ENCODE measurements around the gene FGFR3.
A peak's percentile ranks its signal among the peaks of the same experiment; 100 is the strongest.

The FGFR3 gene

DNA sequence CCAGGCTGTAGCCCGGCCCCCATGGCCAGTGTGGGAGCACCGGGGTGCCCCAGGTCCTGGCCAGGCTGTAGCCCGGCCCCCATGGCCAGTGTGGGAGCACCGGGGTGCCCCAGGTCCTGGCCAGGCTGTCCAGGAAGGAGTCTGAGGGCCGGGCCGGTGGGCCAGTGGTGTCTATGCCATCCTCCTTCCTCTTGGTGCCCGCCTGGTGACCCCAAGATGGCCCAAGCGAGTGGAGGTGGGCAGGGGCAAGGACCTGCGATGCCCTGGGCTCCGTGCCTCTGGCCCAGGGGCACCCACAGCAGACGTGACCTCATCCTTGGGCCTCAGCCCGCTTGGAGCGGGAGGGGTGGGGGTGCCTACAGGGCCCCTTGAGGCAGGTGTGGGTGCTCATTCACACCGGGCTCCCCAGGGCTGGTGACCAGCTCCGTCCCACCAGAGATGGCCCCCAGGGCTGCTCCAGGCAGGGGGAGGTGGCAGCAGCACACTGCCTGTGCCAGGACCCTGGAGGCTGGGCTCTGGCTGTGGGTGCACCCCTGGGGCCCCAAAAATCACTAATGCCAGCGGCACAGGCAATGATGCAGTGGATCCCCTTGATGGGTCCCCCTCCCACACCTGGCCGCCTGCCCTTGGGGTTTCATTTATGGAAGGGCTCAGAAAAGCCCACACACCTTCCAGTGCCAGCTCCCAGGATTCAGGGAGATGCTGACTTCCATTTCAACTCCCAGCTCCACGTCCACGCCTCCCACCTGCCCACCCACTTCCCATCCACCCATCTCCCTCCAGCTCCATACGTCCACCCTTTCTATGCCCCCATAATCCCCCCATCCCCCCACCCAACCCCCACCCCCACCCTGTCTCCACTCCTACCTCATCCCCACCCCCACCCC, 36.0 kb upstream of the FGFR3 start:
- no peak for DNase-seq (ENCODE audit: low spot score)

DNA sequence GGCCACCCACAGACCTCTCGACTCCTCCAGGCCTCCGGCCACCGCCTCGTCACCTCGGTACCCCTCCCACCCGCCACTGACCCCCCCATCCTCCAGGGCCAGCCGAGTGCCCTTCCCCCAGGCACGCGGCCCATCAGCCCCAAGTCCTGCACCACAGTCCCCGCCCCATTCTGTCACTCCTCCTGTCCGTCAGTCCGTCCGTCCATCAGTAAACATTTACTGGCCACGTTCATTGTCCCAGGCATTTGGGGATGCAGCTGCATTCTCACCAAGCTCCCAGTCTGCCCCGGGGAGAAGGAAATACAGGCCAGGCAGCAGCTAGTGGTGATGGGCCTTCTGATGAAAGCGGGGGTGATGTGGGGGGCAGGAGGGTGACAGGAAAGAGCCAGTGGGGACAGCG, 35.3 kb upstream of the FGFR3 start:
- no peak for DNase-seq (ENCODE audit: low spot score)

DNA sequence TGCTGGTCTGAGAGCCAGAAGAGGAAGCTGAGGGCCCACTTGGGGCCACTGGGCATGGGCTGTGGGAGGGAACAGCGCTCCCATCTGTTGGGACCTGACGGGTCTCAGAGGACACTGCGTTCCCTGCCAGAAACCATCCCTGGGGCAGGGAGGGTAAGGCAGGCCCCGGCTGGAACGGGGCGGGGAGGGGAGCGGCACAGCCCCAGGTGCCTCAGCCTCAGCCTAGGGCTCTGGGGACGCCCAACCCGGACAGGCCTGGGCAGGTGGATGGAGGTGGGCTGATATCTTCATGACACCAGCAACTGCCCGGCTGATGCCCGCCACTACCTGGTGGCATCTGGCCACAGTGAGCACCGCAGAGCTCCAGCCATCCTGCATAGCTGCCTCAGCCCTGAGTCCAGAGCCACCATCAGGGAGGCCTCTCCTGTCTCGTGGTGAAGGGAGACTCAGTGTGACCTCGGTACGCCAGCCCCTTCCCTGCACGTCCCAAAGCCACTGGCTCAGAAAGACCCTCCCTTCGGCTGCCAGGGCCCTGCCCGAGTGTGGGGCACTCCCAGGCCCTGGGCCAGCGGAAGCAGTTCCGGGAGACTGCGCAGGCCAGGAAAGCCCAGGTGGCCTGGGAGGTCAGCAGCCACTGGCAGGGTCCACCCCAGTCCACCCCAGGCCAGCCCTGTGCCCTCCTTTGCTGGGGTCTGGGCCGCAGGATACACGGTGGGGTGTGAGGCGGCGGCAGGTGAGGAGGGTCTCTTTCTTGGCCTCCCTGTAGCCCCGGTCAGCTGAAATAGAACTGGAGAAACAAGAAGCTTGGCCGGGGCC, 34.6 kb upstream of the FGFR3 start:
- no peak for DNase-seq (ENCODE audit: low spot score)

DNA sequence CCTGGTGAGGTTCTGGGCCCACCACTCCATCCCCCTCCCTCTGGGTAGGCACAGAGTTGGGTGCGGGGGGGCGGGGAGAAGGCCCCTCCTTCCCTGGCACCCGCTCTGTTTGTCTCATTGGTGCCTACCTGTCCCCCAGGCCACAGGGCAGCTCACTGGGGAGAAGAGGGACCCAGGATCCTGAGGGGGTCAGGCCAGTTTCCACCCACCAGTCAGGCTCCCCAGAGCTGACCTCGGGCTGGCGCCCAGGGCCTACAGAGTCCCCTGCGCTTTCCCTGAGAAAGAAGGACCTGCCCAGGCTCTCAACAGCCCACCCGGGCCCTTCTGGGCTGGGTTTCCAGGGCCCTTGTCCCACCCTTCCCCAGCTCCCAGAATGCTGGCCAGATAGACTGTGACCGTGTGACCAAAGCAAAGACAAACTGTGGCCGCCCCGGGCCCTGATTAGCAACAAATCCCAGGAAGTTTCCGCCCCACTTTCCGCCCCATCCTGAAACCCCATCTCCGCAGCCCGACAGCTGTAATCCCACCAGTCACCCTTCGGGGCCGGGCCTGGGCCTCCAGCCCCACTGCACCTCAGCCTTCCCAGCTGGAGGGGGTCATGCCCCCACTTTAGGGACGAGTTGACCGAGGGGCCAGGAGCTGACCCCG, 33.8 kb upstream of the FGFR3 start:
- DNase-seq (ENCODE audit: low spot score), result no peak

DNA sequence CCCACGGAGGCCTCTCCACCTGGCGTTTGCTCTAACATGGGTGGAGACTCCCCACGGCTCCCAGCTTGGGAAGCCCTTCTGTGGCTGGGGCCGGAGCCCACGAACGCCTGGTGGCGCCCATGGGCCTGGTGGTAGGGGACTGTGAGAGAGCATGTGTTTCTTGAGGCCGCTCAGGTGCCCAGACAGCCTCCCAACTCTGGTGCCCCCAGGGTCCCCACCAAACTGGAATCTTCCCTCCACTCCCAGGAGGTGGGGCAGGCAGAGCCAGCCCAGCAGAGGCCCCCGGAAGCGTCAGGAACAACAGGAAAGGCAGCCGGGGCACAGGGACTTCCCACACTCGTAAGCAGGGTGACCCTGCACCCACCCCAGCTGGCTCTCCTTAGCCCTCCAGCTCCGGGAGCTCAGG, 33.3 kb upstream of the FGFR3 start:
- no peak for DNase-seq (ENCODE audit: low spot score)

DNA sequence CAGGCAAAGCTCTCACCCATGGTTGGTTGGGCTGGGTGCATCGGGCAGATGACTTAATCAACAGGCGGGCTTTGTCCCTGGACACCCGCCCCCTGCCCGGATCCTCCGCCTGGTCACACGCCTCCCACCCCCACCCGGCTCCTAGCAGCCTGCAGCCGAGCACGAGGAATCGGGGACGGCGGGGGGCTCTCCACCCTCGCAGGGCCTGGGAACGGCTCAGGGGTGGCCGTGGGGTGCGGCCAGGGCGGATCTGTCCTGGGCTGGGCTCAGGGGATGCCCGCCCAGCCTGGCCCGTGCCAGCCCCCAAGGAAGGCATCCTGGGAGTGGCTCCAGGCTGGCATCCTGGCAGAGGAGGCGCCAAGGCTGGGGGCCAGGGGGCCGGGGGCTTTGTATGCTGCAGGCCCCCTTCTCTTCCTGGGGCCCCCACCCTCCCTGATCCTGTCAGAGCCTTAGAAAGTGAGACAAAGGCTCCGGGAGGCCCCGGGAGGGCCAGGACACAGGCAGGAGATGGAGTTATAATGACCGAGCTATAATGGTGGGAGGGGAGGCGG, 32.5 kb upstream of the FGFR3 start:
- DNase-seq (ENCODE audit: low spot score), result no peak

DNA sequence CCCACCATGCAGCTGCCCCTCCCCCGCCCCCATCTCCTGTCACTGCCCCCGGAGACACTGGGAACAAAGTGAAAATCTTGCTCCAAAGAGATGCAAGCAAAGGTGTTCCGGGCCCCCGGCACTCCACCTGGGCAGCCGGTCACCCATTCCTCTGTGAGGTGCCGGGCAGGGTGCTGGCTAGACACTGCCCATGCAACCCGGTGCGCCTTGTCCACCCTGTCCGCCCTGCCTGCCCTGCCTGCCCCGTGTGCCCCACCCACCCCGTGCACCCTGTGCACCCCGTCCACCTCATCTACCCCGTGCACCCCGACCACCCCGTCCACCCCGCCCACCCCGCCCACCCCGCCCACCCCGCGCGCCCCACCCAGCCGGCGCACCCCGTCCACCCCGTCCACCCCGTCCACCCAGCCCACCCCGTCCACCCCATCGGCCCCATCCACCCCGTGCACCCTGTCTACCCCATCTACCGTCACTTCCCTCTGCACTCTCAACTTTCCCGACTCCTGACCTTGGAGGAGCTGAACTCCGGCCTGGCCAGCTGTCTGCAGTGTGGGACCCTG, 31.9 kb upstream of the FGFR3 start:
- no peak for DNase-seq (ENCODE audit: low spot score)

DNA sequence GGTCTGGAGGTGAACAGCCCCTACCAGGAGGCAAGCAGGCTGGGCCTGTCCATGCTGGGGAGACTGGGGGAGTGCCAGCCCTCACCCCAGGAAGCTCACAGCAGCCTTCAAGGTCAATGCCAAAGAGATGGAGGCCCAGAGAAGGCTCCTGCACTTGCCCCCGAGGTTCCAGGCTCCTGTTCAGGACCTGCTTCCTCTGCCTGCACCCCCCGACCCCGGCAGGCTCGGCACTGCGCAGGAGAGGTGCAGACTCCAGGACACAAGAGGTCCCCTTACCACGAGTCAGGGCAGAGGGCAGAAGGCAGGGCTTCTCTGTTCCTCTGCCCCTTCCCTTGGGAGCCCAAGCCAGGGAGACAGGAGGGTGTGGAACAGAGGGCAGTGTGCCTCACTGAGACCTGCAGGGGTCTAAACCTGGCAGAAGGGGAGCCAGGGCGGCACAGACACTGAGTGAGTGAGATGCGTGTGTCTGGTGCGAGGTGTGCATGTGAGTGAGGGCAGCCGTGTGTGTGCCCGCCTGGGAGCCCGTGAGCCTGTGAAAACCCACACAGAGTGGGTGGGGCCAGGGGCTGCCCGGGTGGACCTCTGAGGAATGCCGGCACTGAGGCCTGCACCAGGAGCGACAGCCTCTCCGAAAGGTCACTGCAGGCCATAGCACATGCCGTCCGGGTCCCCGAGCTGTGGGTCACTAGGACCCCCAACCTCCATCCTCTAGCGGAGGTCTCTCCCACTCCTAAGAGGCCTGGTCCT, 30.7 kb upstream of the FGFR3 start:
- no peak for DNase-seq (ENCODE audit: low spot score)

DNA sequence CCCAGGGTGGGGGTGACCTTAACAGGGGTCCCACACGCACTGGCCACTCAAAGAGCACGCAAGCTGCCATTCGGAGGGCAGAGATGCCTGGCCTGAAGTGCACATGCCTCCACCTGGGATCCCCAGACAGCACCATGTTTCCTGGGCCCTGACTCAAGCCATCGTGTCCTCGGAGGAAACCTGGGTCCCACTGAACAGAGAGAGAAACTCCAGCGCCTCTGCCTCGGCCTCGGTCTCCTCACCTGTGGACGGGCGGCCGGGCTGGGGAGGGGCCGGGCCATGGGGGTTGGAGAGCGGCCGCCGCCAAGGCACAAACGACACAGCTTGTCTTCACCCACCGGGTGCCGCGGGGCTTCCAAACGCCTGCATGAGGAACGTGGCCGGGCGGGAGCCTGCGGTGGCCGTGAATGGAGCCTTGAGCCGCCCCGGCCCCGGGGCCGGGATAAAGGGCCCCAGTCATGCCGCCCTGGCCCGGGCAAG, 30.0 kb upstream of the FGFR3 start:
- DNase-seq (ENCODE audit: low spot score), result no peak

DNA sequence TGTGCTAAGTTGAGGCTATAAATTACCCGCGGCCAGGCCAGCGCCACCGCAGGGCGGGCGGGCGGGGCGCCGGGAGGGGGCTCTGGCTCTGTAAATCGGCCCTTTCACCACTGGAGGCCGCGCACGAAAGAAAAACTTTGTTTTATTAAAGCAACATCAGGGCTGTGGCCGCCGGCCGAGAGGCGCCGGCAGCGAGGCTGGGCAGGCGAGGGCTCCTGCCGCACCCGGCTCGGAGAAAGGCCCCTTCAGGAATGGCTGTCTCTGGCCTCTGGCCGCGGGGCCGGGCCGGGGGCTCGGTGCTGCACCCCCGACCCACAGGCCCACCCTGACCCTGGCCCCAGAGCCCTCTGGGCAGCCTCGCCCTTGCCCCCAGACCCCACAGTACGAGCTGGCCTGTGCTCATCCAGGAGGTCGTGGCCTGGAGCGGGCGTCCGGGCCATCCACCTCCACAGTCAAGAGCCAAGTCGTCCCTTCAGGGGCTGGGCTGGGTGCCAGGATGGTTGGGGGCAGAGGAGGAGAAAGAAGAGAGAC, 29.5 kb upstream of the FGFR3 start:
- peak; percentile 91 for DNase-seq (ENCODE audit: low spot score)

DNA sequence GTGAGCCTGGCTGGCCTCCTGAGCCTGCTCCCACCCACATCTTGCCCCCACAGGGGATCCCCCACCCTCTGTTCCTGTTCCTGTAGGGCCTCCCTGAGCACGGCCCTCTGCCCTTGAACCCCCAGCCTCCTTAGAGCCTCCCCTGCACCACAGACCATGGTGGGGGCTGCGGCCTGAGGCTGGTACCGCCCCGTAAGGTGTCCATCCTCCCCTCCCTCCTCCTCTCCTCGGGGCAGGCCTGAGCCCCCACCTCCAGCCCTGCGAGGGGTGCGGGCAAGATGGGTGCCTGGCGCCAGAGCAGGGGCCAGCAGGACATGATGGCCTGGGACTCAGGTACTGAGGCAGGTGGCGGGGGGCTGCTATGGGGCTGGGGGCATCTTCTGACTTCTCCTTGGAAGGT, 28.4 kb upstream of the FGFR3 start:
- no peak for DNase-seq (ENCODE audit: low spot score)

DNA sequence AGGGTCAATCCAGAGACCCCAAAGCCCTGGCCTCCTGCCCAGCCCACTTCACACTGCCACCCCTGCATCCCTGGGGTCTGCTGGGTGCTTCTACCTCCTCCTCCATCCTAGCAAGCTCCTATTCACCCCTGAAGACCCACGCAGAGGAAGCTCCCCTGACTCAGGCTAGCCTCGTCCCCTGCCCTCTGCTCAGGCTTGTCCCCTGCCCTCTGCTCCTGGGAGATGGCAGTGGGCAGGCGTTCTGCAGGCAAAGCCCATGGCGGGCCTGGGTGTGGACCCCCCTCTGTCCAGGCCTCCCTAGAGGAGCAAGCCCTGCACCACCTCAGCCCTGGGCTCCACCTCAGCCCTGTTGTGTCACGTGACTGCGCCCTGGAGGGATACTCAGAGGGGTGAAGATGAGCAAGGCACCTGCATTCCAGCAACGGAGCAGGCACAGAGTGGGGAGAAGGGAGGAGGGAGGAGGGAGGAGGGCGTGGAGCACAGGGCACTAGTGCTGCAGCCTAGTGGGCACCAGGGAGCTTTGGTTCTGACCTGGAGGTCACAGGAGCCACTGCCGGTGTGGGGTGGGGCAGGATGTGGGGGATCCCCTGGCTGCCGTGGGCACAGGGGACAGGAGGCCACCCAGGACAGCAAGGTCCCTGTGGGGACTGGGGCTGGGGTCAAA, 27.6 kb upstream of the FGFR3 start:
- DNase-seq (ENCODE audit: low spot score), result no peak

DNA sequence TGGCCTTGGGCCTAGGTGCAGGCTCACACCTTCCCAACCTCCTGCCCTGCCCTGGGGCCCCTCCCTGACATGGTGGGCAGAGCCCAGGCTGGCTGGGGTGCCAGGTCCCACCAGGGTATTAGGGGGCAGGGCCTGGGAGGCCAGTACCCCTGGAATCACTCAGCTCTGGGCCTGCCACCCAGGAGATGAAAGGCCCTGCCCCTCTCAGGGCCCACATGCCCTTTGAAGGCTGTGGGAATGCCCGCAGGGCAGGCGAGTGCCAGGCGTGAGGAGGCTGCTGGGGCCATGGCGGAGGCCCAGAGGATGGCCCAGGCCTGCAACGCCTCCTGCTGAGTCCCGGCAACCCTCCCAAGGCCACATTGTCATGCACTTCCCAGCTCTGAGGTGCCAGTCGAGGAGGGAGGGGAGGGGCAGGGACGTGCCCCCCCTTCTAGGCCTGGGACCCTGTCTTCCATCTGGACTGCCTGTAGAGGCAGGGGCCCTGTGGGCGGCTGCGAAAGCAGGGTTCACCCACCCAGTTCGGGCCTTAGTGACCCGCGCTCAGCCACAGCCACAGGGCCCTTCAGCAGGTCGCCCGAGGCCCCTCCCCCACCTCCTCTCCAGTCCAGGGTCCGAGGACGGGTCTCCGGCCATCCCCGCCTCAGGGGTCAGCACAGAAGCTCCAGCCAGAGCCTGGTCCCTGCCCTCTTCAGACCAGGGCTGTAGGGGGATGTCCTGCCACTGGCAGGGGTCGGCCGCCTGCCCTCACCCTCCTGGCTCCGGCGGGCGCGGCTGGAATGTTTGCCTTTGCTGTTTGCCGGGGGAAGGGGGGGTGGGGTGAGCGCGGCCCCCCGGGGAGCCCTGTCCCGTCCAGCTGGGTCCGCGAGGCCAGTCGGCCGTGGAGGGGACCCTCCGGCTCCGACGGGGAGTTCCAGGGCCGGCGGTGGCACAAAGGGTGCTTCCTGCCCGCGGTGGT, 26.7 kb upstream of the FGFR3 start:
- DNase-seq (ENCODE audit: low spot score), result no peak

DNA sequence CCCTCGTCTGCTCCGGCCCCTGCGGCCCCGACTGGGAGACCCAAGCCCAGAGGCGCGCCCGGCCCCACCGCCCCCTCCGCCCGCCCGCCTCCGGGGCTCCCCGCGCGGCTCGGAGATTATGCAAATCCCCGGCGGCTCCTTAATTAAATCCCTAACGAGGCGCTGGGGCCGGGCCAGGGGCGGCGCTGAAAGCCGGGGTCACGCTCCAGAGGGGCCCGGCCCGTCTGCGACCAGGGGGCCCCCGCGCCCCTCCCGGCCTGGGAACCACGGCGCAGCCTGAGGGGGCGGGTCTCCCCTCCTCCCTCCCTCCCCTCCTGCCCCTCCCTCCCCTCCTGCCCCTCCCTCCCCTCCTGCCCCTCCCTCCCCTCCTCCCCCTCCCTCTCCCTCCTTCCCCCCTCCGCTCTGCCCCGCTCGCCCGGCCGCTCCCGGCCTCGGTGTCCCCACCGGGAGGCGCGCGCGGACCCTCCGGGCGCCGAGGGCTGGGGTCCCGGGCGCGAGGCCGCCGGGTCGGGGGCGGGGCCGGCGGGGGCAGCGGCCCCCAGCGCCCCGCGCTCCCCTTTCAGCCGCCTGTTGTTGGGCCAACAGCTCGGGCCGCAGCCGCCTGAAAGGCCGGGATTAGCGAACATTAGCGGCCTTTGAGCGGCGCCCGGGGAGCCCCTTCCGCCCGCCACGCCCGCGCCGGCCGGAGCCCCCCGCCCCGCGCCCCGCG, 25.9 kb upstream of the FGFR3 start:
- peak; percentile 58 for DNase-seq (ENCODE audit: low spot score)

DNA sequence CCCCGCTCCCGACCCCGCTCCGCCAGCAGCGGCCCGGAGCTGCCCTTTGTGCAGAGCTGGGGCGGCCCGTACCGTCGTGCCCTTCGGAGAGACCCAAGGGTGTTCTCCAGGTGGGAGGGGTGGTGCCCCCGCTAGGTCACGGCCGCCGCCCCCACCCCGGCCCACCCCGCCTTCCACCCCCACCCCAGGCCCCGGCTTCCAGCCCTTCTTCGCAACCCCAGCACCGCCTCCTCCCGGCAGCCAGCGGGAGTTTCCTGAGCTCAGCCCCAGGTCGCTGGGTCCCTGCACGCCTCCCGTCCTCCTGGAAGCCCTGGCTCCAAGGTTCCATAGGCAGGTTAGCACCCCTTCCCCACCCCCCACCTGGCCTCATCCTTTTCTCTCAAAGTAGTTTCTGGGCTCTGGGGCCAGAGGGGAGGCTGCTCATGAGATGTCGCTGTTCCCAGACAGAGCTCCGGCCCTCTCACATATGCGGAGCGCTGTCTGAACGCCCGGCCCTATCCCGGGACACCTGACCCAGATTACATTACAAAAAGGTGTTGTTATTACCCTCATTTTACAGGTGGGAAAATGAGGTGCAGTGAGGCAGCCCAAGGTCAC, 25.2 kb upstream of the FGFR3 start:
- DNase-seq (ENCODE audit: low spot score), result peak; percentile 88

DNA sequence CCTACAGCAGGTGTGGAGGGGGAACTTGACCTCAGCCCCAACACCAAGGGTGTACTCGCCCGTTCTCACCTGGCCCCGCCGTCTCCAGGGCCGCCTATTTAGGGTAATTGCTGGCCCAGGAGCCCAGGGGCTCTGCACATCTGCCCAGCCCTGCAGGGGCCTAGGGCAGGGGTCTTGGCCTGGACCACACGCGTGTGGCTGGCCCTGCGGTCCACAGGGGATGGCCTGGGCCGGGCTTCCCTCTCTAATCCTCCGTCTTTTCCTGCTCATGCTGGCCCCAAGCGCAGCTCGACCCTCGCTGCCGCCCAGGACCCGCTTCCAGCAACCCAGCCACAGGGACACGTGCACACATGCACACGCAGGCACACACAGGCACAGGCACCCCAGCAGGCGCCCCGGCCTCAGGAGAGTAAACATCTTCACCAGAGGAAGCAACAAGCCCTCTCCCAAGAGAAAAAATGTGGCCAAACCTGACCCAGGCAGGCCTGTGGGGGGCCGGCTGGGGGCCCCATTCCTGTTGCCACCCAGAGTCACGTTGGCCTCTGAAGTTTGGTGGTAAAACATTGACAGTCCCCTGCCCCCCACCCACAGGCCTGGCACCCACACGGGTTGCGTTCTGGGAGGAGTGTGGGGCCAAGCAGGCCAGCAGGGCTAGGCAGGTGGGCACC, 24.6 kb upstream of the FGFR3 start:
- no peak for DNase-seq (ENCODE audit: low spot score)

DNA sequence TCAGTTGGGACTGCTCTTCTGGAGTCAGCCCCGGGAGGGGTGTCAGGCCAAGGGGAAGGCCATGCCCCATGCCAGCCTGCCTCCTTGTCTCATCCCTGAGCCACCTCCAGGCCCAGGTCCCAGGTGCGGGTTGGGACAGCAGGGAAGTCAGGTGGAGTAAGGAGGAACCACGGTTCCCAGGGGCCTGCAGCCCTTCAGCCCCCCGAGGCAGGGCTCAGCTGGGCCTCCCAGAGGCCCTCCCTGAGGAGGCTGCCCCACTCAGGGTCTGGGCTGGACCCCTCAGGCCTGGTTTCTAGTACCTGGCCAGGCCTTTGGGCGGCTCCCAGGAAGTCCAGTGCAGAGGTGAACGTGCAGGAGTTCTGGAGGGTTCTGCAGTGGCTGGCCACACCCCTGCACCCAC, 23.4 kb upstream of the FGFR3 start:
- DNase-seq (ENCODE audit: low spot score), result no peak

DNA sequence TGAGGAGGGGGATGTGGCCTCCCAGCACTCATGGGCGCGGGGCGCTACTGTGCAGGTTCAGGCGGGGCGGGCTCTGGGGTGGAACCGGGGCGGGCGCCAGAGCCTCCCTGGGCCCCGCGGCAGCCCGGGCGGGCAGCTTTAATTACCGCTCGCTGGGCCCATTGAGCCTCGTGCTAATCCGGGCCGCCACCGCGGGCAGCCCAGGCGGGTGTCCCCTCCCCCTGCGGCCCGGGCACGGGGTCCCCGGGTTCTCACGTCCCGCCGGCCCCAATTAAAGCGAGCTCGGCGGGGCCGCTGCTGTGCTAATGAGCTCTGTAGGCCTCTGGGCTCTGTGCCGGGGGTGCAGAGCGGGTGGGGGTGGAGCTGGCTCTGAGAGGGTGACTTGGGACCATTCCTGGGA, 22.8 kb upstream of the FGFR3 start:
- no peak for DNase-seq (ENCODE audit: low spot score)
